Pancreas (tissue), 10 donors: ENCODE data around the gene LTBP2. TPM values are rescaled to one million over a fixed set of nuclear protein-coding genes. Genes with fewer than 3 reads are reported as not detected.

Experiments
- ATAC-seq, 4 donors: fragments of 200-7000 bp; cut with Tn5 transposase; one replicate each; pipeline versions ENCODE4 v1.8.0 to v1.9.1; 2020; ENCODE audit warnings: mild to moderate bottlenecking in 4 of 4, moderate library complexity in 4 of 4
- DNase-seq, 6 donors: peaks; one replicate each; pipeline ENCODE4 v3.0.0-alpha.2; 2020
- FAIRE-seq: peaks from 2 replicates; lab custom pipeline; 2012; peaks lifted over from hg19 to GRCh38; lab: Jason Lieb, UNC
- H3K27ac ChIP-seq, 4 donors: fragments of 200-600 bp; sonication (generic); 1 replicate in 3 of 4; 2 replicates in 1 of 4; pipeline versions ENCODE4 v1.5.0 to v1.8.0; 2020
- H3K27me3 ChIP-seq, 4 donors: fragments of 200-600 bp; one replicate each; pipeline ENCODE4 v1.8.0; 2021
- H3K36me3 ChIP-seq, 3 donors: fragments of 200-600 bp; sonication (generic) in 1 of 3; one replicate each; pipeline versions ENCODE4 v1.5.0 to v1.8.0; 2020 to 2021
- H3K4me1 ChIP-seq, 3 donors: fragments of 200-600 bp; one replicate each; pipeline ENCODE4 v1.8.0; 2021
- H3K4me3 ChIP-seq, 4 donors: fragments of 200-600 bp; sonication (generic) in 2 of 4; one replicate each; pipeline versions ENCODE4 v1.5.0 to v1.8.0; 2020 to 2021
- H3K9me3 ChIP-seq, 4 donors: fragments of 200-600 bp; one replicate each; pipeline ENCODE4 v1.8.0; 2021
- WGBS, 2 donors: extraction: QIAGEN DNeasy Blood & Tissue Kit; methylation state at CpG; one replicate each; pipeline ENCODE4 v1.1.7; 2013; 5-methylcytosine and 5-hydroxymethylcytosine counted together
- intact Hi-C, 3 donors: fragments of 100-400 bp; cut with DNase I; formaldehyde crosslinking; loops; one replicate each; pipeline versions ENCODE4 v1.11.1 to v1.14.2; 2022
- polyA plus RNA-seq, 2 donors: library from polyadenylated mRNA; stranded (reverse); fragments of 200-250 nt; gene quantifications; one replicate each; pipeline ENCODE4 v1.2.3, GENCODE V29; 2013
- total RNA-seq, 6 donors: library from RNA; stranded (reverse); fragmentation: NEBNext Ultra II Directional in 4 of 6; extraction: Animal tissue kit (Norgen Biotek cat#: 25700) in 4 of 6; gene quantifications; one replicate each; pipeline versions ENCODE4 v1.2.1 to v1.2.4, GENCODE V29; 2021 to 2023
- TF ChIP-seq, protein P1 (sequence below), 4 donors: fragments of 200-600 bp; sonication (generic) in 3 of 4; IDR thresholded peaks; one replicate each; pipeline versions ENCODE4 v1.5.0 to v1.8.0; 2021; ENCODE audit warnings: antibody characterized with exemption in 4 of 4
- donor health status: healthy with polysubstance abuse.
- donor health status: DM: no; HTN: no; CAD: no; lungs with moderate emphysema.
- donor health status: DM: no; HTN: no; CAD: no.
- donor health status: control.
- donor health status: control.
- donor health status: Bipolar disorder and iron deficiency.
- donor health status: DM: yes; HTN: yes; CAD: no.
- donor health status: DM: no; HTN: no; CAD: no.
- donor health status: DM: no; HTN: no; CAD: no.
- donor health status: DM: yes; HTN: yes; CAD: no.

The LTBP2 gene
- total and polyA plus RNA-seq, 8 donors = 1.8 to 18.1 (median 4.7) TPM

DNA sequence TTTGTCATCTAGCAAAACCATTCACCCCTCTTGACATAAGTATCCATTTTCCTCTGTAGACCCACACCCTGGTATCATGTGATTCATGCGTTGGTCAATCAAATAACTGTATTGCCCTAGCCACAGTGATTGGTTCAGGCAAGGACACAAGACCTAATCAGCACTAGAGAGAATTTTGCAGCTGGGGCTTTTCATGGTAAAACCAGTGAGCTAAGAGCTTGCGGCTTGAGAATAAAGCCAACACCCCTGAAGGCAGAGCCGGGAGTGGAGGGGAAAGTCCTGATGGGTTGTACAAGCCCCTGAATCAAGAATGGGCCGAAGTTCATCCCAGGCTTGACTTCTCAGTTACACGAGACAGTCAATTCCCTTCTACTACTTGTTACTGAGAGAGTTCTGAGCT, 33.2 kb upstream of the LTBP2 start:
- no peak for ATAC-seq
- no peak for DNase-seq
- H3K4me1 ChIP-seq = peaks cover 0 to 6% (median 0%) of the 10 kb centered on the region in 3 donors
- 63 to 70% methylated on average over 5 of the region's 5 CpGs for WGBS, 2 donors
- H3K9me3 ChIP-seq = no peaks in the 10 kb centered on the region
- TF ChIP-seq, protein P1, sequence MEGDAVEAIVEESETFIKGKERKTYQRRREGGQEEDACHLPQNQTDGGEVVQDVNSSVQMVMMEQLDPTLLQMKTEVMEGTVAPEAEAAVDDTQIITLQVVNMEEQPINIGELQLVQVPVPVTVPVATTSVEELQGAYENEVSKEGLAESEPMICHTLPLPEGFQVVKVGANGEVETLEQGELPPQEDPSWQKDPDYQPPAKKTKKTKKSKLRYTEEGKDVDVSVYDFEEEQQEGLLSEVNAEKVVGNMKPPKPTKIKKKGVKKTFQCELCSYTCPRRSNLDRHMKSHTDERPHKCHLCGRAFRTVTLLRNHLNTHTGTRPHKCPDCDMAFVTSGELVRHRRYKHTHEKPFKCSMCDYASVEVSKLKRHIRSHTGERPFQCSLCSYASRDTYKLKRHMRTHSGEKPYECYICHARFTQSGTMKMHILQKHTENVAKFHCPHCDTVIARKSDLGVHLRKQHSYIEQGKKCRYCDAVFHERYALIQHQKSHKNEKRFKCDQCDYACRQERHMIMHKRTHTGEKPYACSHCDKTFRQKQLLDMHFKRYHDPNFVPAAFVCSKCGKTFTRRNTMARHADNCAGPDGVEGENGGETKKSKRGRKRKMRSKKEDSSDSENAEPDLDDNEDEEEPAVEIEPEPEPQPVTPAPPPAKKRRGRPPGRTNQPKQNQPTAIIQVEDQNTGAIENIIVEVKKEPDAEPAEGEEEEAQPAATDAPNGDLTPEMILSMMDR (IDR thresholded peaks at IDR 0.05) = no peak
- no peaks in the 10 kb centered on the region for H3K36me3 ChIP-seq
- FAIRE-seq = no peak
- no peak overlapping the region for H3K4me3 ChIP-seq
- no peaks in the 10 kb centered on the region for H3K27me3 ChIP-seq
- no peak overlapping the region for H3K27ac ChIP-seq
- intact Hi-C loops = no loop called here

DNA sequence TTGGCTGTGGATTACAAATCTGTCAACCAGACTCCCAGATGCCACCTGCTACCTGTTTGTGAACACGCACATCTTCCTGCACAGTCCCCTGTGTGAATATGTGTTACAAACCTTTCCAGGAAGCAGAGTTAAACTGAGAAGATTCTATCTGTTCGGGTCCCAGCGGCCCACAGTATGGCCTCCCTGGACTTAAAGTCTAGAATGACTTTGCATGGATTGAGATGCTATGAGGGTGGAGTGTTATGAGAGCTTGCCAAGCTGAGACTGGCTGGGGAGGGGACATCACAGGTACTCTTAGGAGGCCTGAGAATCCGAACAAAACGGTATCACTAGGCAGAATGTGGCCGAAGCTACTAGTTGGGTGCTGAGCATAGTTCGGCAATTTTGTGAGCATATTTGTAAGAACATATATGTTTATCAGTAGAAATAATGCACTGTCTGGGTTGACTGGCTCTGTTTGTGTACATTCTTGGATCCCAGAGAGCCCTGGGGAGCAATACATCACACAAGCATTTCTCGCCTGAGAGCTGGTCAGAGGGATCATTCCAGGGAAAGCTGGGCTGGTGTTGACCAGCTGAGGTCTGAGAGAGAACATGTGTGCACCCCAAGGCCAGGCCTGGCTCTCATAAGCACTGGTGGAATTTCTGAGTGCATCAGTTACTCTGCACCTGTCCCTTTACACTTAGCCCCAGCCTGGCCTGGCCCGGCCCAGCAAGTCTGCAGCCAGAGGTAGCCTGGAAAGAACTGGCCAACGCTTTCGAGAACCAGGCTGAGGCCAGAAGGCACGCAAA, 29.8 kb upstream of the LTBP2 start:
- FAIRE-seq = no peak

DNA sequence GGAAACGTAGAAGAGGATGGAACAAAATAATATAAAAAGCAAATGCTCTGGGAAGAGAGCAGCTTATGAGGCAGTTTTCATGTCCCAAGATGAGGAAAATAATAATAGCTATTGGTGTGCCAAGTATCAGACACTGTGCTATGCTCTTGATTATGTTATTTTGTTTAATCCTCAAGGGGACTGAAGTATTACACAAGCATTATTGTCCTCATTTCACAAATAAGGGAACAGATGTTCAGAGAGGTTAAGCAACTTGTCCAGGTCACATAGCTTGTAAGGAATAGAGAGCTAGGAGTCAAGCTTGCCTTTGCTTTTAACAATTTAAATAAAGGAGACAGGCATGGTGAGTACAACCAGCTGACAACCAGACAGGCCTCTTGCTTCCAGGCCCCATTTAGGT, 26.9 kb upstream of the LTBP2 start:
- Histone ChIP-seq H3K27ac (no peak overlapping the region), H3K27me3 (no peaks in the 10 kb centered on the region), H3K9me3 (no peaks in the 10 kb centered on the region), H3K36me3 (no peaks in the 10 kb centered on the region), H3K4me3 (no peak overlapping the region), H3K4me1 (no peaks in the 10 kb centered on the region)
- TF ChIP-seq, protein P1 (IDR thresholded peaks at IDR 0.05) = no peak
- intact Hi-C loops = no loop called here
- 84 to 92% methylated on average over 1 of the region's 1 CpG for WGBS, 2 donors
- ATAC-seq (peak in 1 of 4 donors; percentile 26), FAIRE-seq (no peak), DNase-seq (no peak)

More for the DNA sequence above, 29.8 kb upstream of the LTBP2 start:
- ATAC-seq (no peak), DNase-seq (no peak)
- intact Hi-C loops = no loop called here
- Histone ChIP-seq H3K4me1 (no peaks in the 10 kb centered on the region), H3K9me3 (no peaks in the 10 kb centered on the region), H3K27ac (no peak overlapping the region), H3K36me3 (no peaks in the 10 kb centered on the region), H3K4me3 (no peak overlapping the region), H3K27me3 (no peaks in the 10 kb centered on the region)
- WGBS, 2 donors = 88 to 90% methylated on average over 12 of the region's 12 CpGs
- TF ChIP-seq, protein P1 (IDR thresholded peaks at IDR 0.05) = no peak

DNA sequence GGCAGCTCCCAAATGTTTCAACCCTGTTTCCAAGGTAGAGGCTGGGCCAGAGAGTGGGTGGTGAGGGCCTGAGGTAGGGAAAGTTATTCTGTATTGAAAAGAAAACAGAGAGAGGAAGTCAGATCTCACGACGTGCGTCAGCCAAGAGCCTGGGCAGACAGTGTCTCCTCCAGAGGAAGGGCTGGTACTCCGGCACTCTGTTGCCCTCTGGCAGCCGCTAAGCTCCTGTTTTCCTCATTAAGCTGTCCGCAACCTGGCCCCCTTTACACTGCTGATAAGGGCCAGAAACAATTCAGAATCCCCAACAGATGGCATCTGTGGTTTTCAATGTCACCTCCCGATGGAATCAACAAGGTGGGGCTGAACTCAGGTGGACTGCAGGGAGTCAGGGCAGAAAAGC, 26.0 kb upstream of the LTBP2 start:
- DNase-seq (no peak), ATAC-seq (no peak), FAIRE-seq (no peak)
- no peak overlapping the region for H3K27ac ChIP-seq
- no peaks in the 10 kb centered on the region for H3K9me3 ChIP-seq
- TF ChIP-seq, protein P1 (IDR thresholded peaks at IDR 0.05) = no peak
- WGBS, 2 donors = 66 to 68% methylated on average over 7 of the region's 7 CpGs
- no peaks in the 10 kb centered on the region for H3K36me3 ChIP-seq
- no peak overlapping the region for H3K4me3 ChIP-seq
- no peaks in the 10 kb centered on the region for H3K27me3 ChIP-seq
- intact Hi-C loops = no loop called here
- H3K4me1 ChIP-seq = peaks cover 0 to 4% (median 0%) of the 10 kb centered on the region in 3 donors

DNA sequence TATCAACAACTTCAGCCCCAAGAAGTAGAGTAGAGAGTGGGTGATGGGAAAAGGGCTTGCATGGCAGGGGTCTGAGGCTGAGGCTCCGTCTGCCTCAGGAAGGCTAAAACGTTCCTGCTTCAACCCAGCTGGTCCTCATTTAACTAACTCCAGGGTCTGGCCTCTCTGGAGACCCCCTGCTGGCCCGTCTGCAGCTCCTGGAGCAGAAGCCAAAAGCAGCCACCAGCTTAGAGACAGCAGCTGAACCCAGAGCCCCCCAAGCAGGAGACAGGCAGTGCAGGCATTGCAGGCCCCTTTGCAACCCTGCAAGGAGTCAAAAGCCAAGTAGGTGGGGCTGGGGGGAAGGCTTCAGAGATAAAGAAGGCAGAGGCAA, 25.1 kb upstream of the LTBP2 start:
- no peak overlapping the region for H3K4me3 ChIP-seq
- TF ChIP-seq, protein P1 (IDR thresholded peaks at IDR 0.05) = no peak
- ATAC-seq = no peak
- no peak overlapping the region for H3K27ac ChIP-seq
- no peak for FAIRE-seq
- no peaks in the 10 kb centered on the region for H3K36me3 ChIP-seq
- H3K27me3 ChIP-seq = no peaks in the 10 kb centered on the region
- WGBS, 2 donors = 57 to 65% methylated on average over 3 of the region's 3 CpGs
- peaks cover 0 to 4% (median 0%) of the 10 kb centered on the region in 3 donors for H3K4me1 ChIP-seq
- H3K9me3 ChIP-seq = no peaks in the 10 kb centered on the region
- DNase-seq = no peak
- intact Hi-C loops = no loop called here
